ENCODE measurements around the gene PRODH. TPM values are rescaled to one million over a fixed set of nuclear protein-coding genes. Genes with fewer than 3 reads are reported as not detected.
"Not testable (repeated sequence)": the region's sequence is repeated elsewhere in the genome, so short reads cannot be mapped to it uniquely, and the experiment has no call there.

PRODH gene
- total RNA-seq, 4 donors from 2014 or later, result 32.9 to 84.2 (median 65.0) TPM

DNA sequence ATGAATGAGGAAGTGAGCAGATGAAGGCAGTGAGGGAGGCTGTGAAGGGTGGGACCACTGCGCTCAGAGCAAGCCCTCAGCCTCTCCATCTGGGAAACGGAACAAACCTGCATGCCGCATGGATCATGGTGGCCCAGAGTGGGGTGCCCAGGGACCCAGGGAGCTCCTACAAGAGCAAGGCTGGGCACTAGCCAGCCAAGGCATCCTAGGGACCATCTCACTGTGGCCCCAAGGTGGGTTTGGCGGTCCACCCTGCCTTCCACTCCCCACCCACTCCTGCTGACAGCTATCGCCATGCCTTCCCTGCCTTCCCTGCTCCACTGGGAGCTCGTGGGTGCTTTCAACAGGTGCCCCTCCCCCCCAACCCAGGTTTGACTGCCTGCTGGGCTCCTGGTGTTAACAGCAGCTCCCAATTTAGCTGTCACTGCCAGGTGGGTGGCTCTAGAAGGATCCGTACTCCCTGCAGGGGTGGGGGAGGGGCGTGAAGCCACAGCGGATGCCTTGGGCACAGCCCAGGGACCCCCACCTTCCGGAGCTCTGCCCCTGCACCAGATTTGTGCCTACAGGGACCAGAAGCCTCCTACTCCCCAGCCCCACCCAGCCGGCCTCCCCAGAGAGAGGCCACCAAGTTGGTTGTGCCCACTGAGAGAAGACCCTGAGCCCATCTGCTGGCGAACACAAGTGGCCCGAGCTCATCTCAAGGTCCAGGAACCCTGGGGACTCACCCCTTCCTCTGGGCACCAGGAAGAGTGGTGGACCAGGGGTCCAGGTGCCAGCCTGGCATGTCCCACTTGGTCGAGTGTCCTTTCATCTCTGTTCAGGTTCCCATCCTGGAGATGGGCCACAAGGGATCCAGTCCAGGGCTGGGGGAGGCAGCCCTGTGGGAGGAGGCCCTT is 29.7 kb upstream of the PRODH start:
- DNase-seq (ENCODE audit: low spot score in 2 of 2), result peak in 1 of 2 donors; percentile 72
- TF ChIP-seq POLR2AphosphoS5 (IDR thresholded peaks at IDR 0.05) (no peak), POLR2A (IDR thresholded peaks at IDR 0.05) (no peak), EP300 (IDR thresholded peaks at IDR 0.05) (no peak)
- TF ChIP-seq, protein P1, sequence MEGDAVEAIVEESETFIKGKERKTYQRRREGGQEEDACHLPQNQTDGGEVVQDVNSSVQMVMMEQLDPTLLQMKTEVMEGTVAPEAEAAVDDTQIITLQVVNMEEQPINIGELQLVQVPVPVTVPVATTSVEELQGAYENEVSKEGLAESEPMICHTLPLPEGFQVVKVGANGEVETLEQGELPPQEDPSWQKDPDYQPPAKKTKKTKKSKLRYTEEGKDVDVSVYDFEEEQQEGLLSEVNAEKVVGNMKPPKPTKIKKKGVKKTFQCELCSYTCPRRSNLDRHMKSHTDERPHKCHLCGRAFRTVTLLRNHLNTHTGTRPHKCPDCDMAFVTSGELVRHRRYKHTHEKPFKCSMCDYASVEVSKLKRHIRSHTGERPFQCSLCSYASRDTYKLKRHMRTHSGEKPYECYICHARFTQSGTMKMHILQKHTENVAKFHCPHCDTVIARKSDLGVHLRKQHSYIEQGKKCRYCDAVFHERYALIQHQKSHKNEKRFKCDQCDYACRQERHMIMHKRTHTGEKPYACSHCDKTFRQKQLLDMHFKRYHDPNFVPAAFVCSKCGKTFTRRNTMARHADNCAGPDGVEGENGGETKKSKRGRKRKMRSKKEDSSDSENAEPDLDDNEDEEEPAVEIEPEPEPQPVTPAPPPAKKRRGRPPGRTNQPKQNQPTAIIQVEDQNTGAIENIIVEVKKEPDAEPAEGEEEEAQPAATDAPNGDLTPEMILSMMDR (IDR thresholded peaks at IDR 0.05), result no peak
- H3K4me1 ChIP-seq, result peaks cover 6% of the 10 kb centered on the region
- 73% methylated on average over 3 of the region's 14 CpGs for WGBS
- H3K36me3 ChIP-seq, result no peaks in the 10 kb centered on the region
- H3K4me3 ChIP-seq, result no peak overlapping the region
- no peak overlapping the region for H3K27ac ChIP-seq
- H3K27me3 ChIP-seq, result peaks cover 16% of the 10 kb centered on the region
- no peaks in the 10 kb centered on the region for H3K9me3 ChIP-seq

DNA sequence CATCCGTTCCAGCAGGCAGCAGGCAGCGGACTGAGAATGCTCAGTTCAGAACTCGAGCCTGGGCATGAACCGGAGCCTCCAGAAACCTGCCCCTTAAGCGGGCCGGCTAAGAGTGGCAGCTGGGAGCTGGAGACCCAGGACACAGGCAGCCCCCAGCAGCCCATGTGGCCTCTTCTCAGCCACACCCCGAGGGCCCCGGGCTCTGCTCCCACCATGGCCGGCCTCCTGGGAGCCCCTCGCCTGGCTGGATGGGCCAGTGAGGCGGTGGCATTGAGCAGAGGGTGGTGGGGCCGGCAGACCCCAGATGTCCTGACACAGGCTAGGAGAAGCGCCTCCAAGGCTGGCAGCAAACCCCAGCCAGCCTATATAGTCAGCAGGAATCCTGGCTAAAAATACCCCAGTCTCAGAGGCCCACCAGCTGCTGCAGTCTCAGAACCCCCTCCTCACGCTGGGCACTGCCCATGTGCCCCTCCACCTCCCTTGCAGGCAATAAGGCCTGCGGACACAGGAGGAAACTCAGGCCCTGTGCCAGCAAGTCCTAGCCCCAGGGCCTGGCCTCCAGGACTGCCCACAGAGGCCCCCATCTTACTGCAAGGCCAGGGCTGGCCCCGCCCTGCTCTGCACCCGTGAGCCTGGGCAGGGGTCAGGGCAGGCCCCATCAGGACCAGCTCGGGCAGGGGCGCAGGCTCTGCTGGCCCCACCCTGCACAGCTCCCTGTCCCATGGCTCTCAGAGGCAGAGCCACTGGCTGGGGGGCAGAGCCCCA is 28.6 kb upstream of the PRODH start:
- H3K4me3 ChIP-seq, H3K4me1 ChIP-seq, H3K36me3 ChIP-seq, H3K9me3 ChIP-seq, H3K27ac ChIP-seq: not testable (repeated sequence)
- no CpG with 5 or more reads among the region's 19 CpGs for WGBS
- peak in 1 of 2 donors; percentile 67 for DNase-seq (ENCODE audit: low spot score in 2 of 2)
- H3K27me3 ChIP-seq, result peaks cover 12% of the 10 kb centered on the region

DNA sequence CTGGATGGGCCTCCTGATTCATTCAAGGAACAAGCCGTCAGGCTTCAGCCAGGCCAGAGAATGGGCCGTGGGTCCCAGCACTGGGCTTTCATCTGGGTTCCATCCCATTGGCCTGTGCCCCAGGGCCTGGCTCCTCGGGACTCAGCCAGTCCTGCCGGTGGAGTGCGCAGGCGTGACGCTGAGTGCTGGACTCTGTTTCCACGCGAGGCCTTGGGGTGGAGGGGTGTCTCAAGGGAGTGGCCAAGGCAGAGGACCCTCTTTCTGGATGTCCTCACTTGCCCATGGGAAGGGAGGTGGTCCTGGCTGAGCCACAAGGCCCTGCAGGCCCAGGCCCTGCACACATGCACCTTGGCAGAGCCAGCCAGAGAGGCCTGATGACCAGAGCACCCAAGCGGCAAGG is 28.0 kb upstream of the PRODH start:
- H3K27me3 ChIP-seq, H3K27ac ChIP-seq, H3K4me3 ChIP-seq, H3K9me3 ChIP-seq, H3K36me3 ChIP-seq, H3K4me1 ChIP-seq: not testable (repeated sequence)
- WGBS, result 89% methylated on average over 2 of the region's 10 CpGs
- peak in 1 of 2 donors; percentile 65 for DNase-seq (ENCODE audit: low spot score in 2 of 2)

DNA sequence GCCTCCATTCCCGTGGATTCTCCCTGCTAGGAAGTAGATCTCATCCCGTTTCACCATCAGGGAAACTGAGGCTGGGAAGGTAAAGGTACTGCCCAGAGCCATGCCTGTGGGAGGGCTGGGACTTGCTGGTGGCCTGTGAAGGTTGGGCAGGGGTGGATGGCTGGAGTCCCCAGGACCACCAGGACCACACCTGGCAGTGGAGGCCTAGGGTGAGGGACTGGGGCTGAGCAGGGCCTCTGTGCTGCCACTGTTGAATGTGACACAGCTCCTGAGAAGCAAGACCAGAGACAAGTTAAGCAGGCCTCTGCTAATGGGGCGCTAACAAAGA is 26.2 kb upstream of the PRODH start:
- 93% methylated on average over 3 of the region's 3 CpGs for WGBS
- Histone ChIP-seq H3K4me3 (no peak overlapping the region), H3K27me3 (peaks cover 8% of the 10 kb centered on the region), H3K4me1 (no peaks in the 10 kb centered on the region), H3K27ac (no peak overlapping the region), H3K36me3 (no peaks in the 10 kb centered on the region), H3K9me3 (no peaks in the 10 kb centered on the region)
- TF ChIP-seq, protein P1 (IDR thresholded peaks at IDR 0.05), result no peak
- TF ChIP-seq EP300 (IDR thresholded peaks at IDR 0.05) (no peak), POLR2A (IDR thresholded peaks at IDR 0.05) (no peak), POLR2AphosphoS5 (IDR thresholded peaks at IDR 0.05) (no peak)
- peak in 1 of 2 donors; percentile 55 for DNase-seq (ENCODE audit: low spot score in 2 of 2)

DNA sequence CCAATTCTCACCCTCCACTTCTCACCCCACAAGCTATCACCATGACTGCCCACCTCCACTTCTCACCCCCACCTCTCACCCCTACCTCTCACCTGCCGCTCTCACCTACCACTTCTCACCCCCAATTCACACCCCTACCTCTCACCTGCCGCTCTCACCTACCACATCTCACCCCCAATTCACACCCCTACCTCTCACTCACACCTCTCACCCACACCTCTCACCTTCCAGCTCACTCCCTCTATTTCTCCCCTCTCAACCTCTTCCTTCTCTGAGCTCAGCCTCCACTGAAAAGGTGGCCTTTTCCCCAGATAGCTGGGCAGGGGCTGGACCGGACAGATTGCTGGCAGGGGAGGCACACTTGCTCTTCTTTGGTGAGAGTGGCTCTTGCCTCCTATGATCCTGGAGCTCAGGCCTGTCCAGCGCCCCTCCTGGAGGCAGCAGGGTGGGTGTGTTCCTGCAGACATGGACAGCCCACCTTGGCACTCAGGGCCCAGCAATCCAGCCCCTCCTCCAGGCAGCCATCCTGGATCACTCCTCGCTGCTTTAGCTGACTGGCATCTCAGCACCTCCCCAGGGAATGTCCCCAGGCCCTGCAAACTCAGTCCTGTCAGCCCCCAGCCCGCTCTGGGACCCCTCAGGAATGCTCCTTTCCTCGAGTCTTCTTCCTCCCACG is 25.7 kb upstream of the PRODH start:
- H3K27ac ChIP-seq, H3K4me1 ChIP-seq, H3K4me3 ChIP-seq, H3K9me3 ChIP-seq, H3K36me3 ChIP-seq, H3K27me3 ChIP-seq: not testable (repeated sequence)
- WGBS, result 87% methylated on average over 8 of the region's 8 CpGs
- peak; percentile 51 to 63 for DNase-seq (ENCODE audit: low spot score in 2 of 2)

DNA sequence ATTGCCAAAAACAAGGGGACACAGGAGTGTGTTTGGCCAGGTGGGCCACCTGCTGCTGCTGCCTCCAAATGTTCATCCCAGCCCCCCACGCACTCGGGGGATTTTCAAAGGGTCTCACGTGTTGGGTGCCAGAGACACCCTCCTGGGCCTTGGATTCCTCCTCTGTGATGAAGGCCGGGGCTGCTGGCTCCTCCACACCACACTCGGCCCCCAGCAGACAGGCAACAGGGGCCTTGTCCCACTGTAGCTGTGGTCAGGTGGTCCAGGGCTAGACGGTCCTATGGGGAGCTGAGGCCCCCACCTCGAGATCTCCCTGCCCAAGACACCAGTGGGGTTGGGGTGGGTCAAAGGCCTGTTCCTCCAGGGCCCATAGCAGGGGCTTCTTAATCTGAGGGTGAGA is 25.1 kb upstream of the PRODH start:
- not testable (repeated sequence) for H3K4me3 ChIP-seq, H3K27me3 ChIP-seq, H3K36me3 ChIP-seq, H3K27ac ChIP-seq, H3K9me3 ChIP-seq, H3K4me1 ChIP-seq
- DNase-seq (ENCODE audit: low spot score in 2 of 2), result peak in 1 of 2 donors; percentile 59
- 100% methylated on average over 3 of the region's 7 CpGs for WGBS

DNA sequence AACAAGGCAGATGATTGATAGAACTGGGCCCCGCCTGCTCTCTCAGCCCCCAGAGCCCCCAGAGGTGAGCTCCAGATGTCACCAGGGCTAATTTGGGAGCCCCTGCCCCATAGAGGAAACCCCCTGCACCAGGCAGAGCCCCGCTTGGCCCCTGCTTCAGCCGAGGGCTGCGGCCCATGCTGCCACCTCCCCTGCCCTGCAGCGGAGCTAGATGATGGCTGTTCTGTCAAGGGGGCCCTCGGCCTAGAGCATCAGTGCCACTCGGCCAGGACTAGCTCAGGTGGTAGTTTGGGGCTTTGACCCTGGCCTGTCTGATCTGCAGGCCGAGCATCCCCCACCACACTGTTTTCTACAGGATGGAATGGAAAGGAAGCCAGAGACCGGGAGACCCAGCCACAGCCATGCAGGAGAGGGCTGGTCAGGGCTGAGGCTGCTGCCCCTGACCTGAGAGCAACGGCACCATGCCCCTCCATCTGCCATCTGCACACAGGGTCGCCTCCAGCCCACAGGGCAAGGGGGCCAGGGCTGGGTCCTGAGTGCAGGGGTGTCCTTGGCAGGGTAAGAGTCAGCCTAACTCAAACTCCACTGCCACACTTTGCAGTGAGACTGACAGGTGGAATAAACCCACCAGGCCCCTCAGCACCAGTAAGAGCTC is 24.2 kb upstream of the PRODH start:
- not testable (repeated sequence) for H3K27me3 ChIP-seq, H3K4me3 ChIP-seq, H3K27ac ChIP-seq, H3K9me3 ChIP-seq, H3K36me3 ChIP-seq, H3K4me1 ChIP-seq
- no CpG with 5 or more reads among the region's 11 CpGs for WGBS
- DNase-seq (ENCODE audit: low spot score in 2 of 2), result peak; percentile 48 to 59

DNA sequence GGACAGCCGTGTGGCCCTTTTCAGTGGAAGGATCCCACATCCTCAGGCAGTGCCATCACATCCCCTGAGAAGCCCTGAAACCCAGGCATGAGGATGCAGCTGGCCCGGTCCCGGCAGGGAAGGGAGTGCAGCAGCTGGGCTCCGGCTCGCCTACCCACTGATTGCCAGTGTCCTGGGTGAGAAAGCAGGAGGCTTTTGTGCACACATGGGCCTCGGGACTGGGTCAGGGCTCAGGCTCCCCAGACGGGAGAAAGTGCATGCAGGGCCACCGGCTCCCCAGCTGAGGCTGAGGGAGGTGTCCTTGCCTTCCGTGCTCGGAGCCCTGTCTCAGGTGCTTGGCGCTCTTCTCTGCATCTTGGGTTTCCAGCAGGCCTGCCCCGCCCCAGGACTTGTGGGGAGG is 23.6 kb upstream of the PRODH start:
- H3K27me3 ChIP-seq, H3K4me3 ChIP-seq, H3K27ac ChIP-seq, H3K36me3 ChIP-seq, H3K4me1 ChIP-seq, H3K9me3 ChIP-seq: not testable (repeated sequence)
- peak; percentile 53 to 62 for DNase-seq (ENCODE audit: low spot score in 2 of 2)
- WGBS, result 75% methylated on average over 6 of the region's 12 CpGs

DNA sequence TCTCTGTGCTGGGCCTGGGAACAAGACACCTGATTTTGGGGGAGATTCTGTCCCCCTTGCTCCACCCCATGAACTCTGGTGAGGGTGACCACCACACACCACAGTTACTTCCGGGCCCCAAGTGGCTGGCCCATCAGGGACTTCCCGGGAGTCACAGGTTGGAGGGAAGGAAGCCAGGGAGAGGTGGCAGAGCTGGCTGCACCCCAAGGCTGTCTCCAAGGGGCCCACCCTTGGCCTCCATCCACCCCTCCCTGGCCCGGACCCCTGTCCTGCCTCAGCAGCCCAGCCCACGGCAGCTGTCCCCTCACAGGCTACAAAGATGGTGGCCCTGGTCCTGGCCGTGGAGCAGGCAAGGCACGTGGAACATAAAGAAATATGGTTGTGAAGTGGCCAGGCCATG is 23.2 kb upstream of the PRODH start:
- H3K9me3 ChIP-seq, H3K27ac ChIP-seq, H3K4me3 ChIP-seq, H3K27me3 ChIP-seq, H3K36me3 ChIP-seq, H3K4me1 ChIP-seq: not testable (repeated sequence)
- DNase-seq (ENCODE audit: low spot score in 2 of 2), result peak; percentile 45 to 47
- WGBS, result no CpG with 5 or more reads among the region's 6 CpGs

DNA sequence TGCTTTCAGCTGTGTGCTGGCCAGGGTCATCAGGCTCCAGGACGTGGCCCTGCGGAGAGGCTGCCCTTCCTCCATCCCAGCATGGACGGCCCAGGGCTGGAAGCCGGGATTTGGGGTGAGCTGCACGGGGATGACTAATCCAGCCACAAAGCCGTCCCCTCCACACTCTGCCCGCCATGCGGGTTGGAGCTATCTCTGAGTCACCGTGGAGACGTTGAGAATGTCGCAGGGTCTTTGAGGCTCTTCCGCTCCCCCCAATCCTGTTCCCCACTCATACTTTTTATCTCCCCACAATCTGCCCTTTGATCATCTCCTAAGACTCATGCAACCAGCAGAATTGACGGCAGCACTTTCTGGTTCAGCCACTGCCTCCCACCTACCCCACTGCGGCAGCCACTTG is 22.6 kb upstream of the PRODH start:
- not testable (repeated sequence) for H3K27ac ChIP-seq, H3K4me1 ChIP-seq, H3K9me3 ChIP-seq, H3K36me3 ChIP-seq, H3K4me3 ChIP-seq
- 61% methylated on average over 11 of the region's 14 CpGs for WGBS
- DNase-seq (ENCODE audit: low spot score in 2 of 2), result peak in 1 of 2 donors; percentile 37
- H3K27me3 ChIP-seq, result peaks cover 11% of the 10 kb centered on the region

DNA sequence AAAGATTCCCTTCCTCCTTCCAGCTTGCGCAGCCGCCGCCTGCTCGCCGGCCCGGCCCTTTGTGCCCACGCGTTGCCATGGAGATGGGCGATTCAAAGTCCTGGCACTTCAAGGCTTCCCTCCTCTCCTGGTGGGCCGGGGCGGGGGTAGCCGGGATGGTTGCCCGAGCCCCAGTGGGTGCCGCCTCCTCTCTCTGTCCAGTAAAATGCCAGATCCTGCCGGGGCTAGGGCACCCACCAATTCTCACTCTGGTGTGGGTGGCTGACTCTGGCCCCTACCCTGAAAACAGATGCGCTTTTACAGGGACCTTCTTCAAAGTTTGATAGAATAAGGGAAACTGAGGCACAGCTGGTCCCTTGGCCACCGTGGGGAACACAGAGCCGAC is 22.2 kb upstream of the PRODH start:
- H3K4me1 ChIP-seq, H3K9me3 ChIP-seq, H3K4me3 ChIP-seq, H3K27ac ChIP-seq, H3K36me3 ChIP-seq: not testable (repeated sequence)
- peaks cover 13% of the 10 kb centered on the region for H3K27me3 ChIP-seq
- peak in 1 of 2 donors; percentile 77 for DNase-seq (ENCODE audit: low spot score in 2 of 2)
- 88% methylated on average over 18 of the region's 18 CpGs for WGBS

Measured in suprapubic skin (tissue), 4 donors.